ENCODE measurements around the gene GLP2R. TPM values are rescaled to one million over a fixed set of nuclear protein-coding genes. Genes with fewer than 3 reads are reported as not detected.
A peak's percentile ranks its signal among the peaks of the same experiment; 100 is the strongest.

The GLP2R gene
- total and polyA plus RNA-seq, 2 experiments from 2014 or later = not detected

DNA sequence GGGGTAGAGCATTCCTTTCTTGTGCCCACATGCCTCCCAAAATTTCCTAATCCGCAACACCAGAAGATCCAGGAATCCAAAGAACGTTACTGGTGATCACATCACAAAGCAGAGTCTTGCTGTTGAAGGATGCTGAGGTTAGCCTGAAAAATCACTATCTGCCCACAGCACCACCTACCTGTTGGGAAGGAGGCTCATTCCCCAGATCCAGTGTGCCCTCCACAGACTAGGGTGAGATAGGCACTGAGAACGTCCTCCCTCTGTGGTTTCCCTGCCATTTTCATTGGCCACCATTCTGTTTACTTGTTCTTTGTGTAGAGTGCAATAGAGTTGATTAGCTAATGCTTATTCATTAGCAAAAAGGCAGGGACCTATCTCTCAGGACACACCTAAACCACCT lies 49.0 kb downstream of the GLP2R start:
- no peaks in the 10 kb centered on the region for H3K27me3 ChIP-seq (ENCODE audit: insufficient read depth)
- no peak overlapping the region for H3K27ac Mint-ChIP-seq
- TF ChIP-seq, protein P1, sequence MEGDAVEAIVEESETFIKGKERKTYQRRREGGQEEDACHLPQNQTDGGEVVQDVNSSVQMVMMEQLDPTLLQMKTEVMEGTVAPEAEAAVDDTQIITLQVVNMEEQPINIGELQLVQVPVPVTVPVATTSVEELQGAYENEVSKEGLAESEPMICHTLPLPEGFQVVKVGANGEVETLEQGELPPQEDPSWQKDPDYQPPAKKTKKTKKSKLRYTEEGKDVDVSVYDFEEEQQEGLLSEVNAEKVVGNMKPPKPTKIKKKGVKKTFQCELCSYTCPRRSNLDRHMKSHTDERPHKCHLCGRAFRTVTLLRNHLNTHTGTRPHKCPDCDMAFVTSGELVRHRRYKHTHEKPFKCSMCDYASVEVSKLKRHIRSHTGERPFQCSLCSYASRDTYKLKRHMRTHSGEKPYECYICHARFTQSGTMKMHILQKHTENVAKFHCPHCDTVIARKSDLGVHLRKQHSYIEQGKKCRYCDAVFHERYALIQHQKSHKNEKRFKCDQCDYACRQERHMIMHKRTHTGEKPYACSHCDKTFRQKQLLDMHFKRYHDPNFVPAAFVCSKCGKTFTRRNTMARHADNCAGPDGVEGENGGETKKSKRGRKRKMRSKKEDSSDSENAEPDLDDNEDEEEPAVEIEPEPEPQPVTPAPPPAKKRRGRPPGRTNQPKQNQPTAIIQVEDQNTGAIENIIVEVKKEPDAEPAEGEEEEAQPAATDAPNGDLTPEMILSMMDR (conservative IDR thresholded peaks at IDR 0.05; ENCODE audit: low read depth in 2 of 2) = peak; percentile 28 to 48; a peak in 2 of 4 replicates
- TF ChIP-seq STAT1 (IDR thresholded peaks at IDR 0.05; ENCODE audit: unreplicated experiment) = no peak
- no peaks in the 10 kb centered on the region for H3K27me3 Mint-ChIP-seq (ENCODE audit: insufficient read depth, low read depth, poor library complexity)
- H3K9me2 ChIP-seq (ENCODE audit: insufficient read depth) = no peaks in the 10 kb centered on the region; the same call in 1 of the 2 replicates
- H4K20me1 ChIP-seq (replicated peaks; ENCODE audit: insufficient read depth) = no peaks in the 10 kb centered on the region
- H3K9me3 Mint-ChIP-seq = no peaks in the 10 kb centered on the region
- no peaks in the 10 kb centered on the region for H3F3A ChIP-seq (replicated peaks; ENCODE audit: low read depth)
- H3K4me1 ChIP-seq (ENCODE audit: insufficient read depth) = no peaks in the 10 kb centered on the region
- DNase-seq (ENCODE audit: low spot score) (peak; percentile 8), ATAC-seq (peak; percentile 76)
- no peaks in the 10 kb centered on the region for H3K36me3 ChIP-seq (ENCODE audit: insufficient read depth)
- H3K4me2 ChIP-seq = no peak overlapping the region
- no peaks in the 10 kb centered on the region; the same call in 1 of the 3 replicates for H3K4me1 Mint-ChIP-seq
- H3K27ac ChIP-seq (ENCODE audit: low read depth) = no peak overlapping the region
- no peak overlapping the region for H3K4me3 ChIP-seq
- H2AFZ ChIP-seq = no peak overlapping the region
- H3K4me3 Mint-ChIP-seq = no peak overlapping the region
- H3K79me2 ChIP-seq (replicated peaks; ENCODE audit: insufficient read depth) = no peaks in the 10 kb centered on the region
- H3K36me3 Mint-ChIP-seq (ENCODE audit: low read depth) = no peaks in the 10 kb centered on the region

DNA sequence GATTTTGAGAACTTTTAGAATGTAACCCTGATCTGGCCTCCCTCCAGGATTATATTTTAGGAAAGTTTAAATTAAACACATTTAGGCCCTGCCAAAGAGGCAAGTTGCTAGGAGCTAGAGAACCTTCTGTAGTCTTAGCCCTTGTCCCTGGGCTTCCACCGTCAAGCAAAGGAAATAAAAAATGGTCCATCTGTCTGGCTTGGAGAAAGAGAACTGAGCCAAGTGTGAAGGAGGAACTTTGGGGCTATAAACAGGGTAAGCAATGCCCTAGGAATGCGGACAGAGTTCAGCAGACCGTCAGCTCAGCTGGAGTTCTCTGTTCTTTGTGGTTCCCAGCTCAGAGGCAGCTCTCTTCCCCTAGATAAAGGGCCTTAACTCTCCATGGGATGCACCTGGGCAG lies 49.7 kb downstream of the GLP2R start:
- no peak overlapping the region for H3K4me2 ChIP-seq
- H3F3A ChIP-seq (replicated peaks; ENCODE audit: low read depth) = no peaks in the 10 kb centered on the region
- H3K79me2 ChIP-seq (replicated peaks; ENCODE audit: insufficient read depth) = no peaks in the 10 kb centered on the region
- no peak overlapping the region for H3K4me3 ChIP-seq
- no peaks in the 10 kb centered on the region for H3K36me3 Mint-ChIP-seq (ENCODE audit: low read depth)
- H3K4me1 Mint-ChIP-seq = no peaks in the 10 kb centered on the region; the same call in 1 of the 3 replicates
- no peaks in the 10 kb centered on the region for H3K27me3 Mint-ChIP-seq (ENCODE audit: insufficient read depth, low read depth, poor library complexity)
- H4K20me1 ChIP-seq (replicated peaks; ENCODE audit: insufficient read depth) = no peaks in the 10 kb centered on the region
- H3K4me1 ChIP-seq (ENCODE audit: insufficient read depth) = no peaks in the 10 kb centered on the region
- H3K27ac Mint-ChIP-seq = no peak overlapping the region
- H3K36me3 ChIP-seq (ENCODE audit: insufficient read depth) = no peaks in the 10 kb centered on the region
- DNase-seq (ENCODE audit: low spot score) (peak; percentile 11), ATAC-seq (peak; percentile 88)
- no peaks in the 10 kb centered on the region; the same call in 1 of the 2 replicates for H3K9me2 ChIP-seq (ENCODE audit: insufficient read depth)
- no peak overlapping the region for H2AFZ ChIP-seq
- H3K9me3 Mint-ChIP-seq = no peaks in the 10 kb centered on the region
- H3K27me3 ChIP-seq (ENCODE audit: insufficient read depth) = no peaks in the 10 kb centered on the region
- H3K27ac ChIP-seq (ENCODE audit: low read depth) = no peak overlapping the region
- H3K4me3 Mint-ChIP-seq = no peak overlapping the region
- TF ChIP-seq, protein P2, sequence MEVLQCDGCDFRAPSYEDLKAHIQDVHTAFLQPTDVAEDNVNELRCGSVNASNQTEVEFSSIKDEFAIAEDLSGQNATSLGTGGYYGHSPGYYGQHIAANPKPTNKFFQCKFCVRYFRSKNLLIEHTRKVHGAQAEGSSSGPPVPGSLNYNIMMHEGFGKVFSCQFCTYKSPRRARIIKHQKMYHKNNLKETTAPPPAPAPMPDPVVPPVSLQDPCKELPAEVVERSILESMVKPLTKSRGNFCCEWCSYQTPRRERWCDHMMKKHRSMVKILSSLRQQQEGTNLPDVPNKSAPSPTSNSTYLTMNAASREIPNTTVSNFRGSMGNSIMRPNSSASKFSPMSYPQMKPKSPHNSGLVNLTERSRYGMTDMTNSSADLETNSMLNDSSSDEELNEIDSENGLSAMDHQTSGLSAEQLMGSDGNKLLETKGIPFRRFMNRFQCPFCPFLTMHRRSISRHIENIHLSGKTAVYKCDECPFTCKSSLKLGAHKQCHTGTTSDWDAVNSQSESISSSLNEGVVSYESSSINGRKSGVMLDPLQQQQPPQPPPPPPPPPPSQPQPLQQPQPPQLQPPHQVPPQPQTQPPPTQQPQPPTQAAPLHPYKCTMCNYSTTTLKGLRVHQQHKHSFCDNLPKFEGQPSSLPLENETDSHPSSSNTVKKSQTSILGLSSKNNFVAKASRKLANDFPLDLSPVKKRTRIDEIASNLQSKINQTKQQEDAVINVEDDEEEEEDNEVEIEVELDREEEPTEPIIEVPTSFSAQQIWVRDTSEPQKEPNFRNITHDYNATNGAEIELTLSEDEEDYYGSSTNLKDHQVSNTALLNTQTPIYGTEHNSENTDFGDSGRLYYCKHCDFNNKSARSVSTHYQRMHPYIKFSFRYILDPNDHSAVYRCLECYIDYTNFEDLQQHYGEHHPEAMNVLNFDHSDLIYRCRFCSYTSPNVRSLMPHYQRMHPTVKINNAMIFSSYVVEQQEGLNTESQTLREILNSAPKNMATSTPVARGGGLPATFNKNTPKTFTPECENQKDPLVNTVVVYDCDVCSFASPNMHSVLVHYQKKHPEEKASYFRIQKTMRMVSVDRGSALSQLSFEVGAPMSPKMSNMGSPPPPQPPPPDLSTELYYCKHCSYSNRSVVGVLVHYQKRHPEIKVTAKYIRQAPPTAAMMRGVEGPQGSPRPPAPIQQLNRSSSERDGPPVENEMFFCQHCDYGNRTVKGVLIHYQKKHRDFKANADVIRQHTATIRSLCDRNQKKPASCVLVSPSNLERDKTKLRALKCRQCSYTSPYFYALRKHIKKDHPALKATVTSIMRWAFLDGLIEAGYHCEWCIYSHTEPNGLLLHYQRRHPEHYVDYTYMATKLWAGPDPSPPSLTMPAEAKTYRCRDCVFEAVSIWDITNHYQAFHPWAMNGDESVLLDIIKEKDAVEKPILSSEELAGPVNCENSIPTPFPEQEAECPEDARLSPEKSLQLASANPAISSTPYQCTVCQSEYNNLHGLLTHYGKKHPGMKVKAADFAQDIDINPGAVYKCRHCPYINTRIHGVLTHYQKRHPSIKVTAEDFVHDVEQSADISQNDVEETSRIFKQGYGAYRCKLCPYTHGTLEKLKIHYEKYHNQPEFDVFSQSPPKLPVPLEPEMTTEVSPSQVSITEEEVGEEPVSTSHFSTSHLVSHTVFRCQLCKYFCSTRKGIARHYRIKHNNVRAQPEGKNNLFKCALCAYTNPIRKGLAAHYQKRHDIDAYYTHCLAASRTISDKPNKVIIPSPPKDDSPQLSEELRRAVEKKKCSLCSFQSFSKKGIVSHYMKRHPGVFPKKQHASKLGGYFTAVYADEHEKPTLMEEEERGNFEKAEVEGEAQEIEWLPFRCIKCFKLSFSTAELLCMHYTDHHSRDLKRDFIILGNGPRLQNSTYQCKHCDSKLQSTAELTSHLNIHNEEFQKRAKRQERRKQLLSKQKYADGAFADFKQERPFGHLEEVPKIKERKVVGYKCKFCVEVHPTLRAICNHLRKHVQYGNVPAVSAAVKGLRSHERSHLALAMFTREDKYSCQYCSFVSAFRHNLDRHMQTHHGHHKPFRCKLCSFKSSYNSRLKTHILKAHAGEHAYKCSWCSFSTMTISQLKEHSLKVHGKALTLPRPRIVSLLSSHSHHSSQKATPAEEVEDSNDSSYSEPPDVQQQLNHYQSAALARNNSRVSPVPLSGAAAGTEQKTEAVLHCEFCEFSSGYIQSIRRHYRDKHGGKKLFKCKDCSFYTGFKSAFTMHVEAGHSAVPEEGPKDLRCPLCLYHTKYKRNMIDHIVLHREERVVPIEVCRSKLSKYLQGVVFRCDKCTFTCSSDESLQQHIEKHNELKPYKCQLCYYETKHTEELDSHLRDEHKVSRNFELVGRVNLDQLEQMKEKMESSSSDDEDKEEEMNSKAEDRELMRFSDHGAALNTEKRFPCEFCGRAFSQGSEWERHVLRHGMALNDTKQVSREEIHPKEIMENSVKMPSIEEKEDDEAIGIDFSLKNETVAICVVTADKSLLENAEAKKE (CRISPR knock-in tag; IDR thresholded peaks at IDR 0.05) = no peak
- TF ChIP-seq, protein P1 (conservative IDR thresholded peaks at IDR 0.05; ENCODE audit: low read depth in 2 of 2) = no peak
- no peak for TF ChIP-seq ZNF114 (CRISPR knock-in tag; IDR thresholded peaks at IDR 0.05)
- TF ChIP-seq, protein P3, sequence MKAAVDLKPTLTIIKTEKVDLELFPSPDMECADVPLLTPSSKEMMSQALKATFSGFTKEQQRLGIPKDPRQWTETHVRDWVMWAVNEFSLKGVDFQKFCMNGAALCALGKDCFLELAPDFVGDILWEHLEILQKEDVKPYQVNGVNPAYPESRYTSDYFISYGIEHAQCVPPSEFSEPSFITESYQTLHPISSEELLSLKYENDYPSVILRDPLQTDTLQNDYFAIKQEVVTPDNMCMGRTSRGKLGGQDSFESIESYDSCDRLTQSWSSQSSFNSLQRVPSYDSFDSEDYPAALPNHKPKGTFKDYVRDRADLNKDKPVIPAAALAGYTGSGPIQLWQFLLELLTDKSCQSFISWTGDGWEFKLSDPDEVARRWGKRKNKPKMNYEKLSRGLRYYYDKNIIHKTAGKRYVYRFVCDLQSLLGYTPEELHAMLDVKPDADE (IDR thresholded peaks at IDR 0.05) = no peak
- no peak for TF ChIP-seq STAT1 (IDR thresholded peaks at IDR 0.05; ENCODE audit: unreplicated experiment)
